Measurements from ENCODE around the gene TEX54. TPM values are rescaled to one million over a fixed set of nuclear protein-coding genes. Genes with fewer than 3 reads are reported as not detected.
A peak's percentile ranks its signal among the peaks of the same experiment; 100 is the strongest.

The TEX54 gene
- total and polyA plus RNA-seq, 2 of the 13 experiments (the other 11 are each of a cell fraction or from before 2014, with no cell fraction given), result not detected

GRCh38 chr11:62875698-62876478, 43.2 kb upstream of the TEX54 start:
- Histone ChIP-seq H3K4me2 (ENCODE audit: low read depth, low read length) (no peak overlapping the region), H3K36me3 (replicated peaks in 1 of 2; ENCODE audit: control insufficient read depth in 1 of 2, insufficient read depth in 2 of 2, low read length in 2 of 2) (peaks cover 11 to 44% of the 10 kb centered on the region in 2 experiments; a peak in 3 of 5 replicates), H3K79me2 (ENCODE audit: insufficient read depth, low read length) (peaks cover 27% of the 10 kb centered on the region), H3K4me1 (ENCODE audit: insufficient read depth, low read length) (peaks cover 29% of the 10 kb centered on the region), H3K27me3 (ENCODE audit: control insufficient read depth in 1 of 2, insufficient read depth in 2 of 2, low read length in 2 of 2) (no peaks in the 10 kb centered on the region), H2AFZ (ENCODE audit: low read length) (no peak overlapping the region), H3K4me3 (replicated peaks in 1 of 3; ENCODE audit: insufficient read depth in 1 of 3, low read depth in 2 of 3, low read length in 3 of 3) (no peak overlapping the region), H3K9me3 (ENCODE audit: low read length) (no peaks in the 10 kb centered on the region), H3K9ac (ENCODE audit: insufficient read depth, low read depth, low read length) (no peak overlapping the region), H4K20me1 (ENCODE audit: insufficient read depth, low read length) (0 out of 2 replicates have a peak, but pooled peaks cover 3% of the 10 kb centered on the region), H3K27ac (ENCODE audit: extremely low read length, insufficient read depth, low read length) (peak overlapping the region; percentile 23)
- DNase-seq (ENCODE audit: low spot score), result peak; percentile 56
- no peak for FAIRE-seq
- in situ Hi-C loops (cut with HindIII; ENCODE audit: extremely low pct_ligation_motif_present, low pct_unique_long_range_greater_than_20kb) (loop anchor here (5.0 kb wide), 1 partner anchor 89 kb away; the partner anchor contains the start of gene TMEM179B), intact Hi-C loops (cut with micrococcal nuclease; ENCODE audit: unreplicated experiment) (no loop called here)
- BruUV-seq (replicated peaks), result no TSS peak
- CTCF ChIA-PET (ENCODE audit: low intra/inter-chr PET ratio, low total read pairs), result no interaction called here
- 72% methylated on average over 4 of the region's 7 CpGs for WGBS (ENCODE audit: low lambda C conversion rate)
- POLR2A ChIA-PET, result interaction anchor here (0.6 to 4.4 kb wide), 6 partner anchors 14 to 122 kb away, joined by 3 to 25 read pairs (median 4); partner anchors contain the start of gene ZBTB3
- peak; percentile 46 for ATAC-seq
- TF ChIP-seq SMARCE1 (IDR thresholded peaks at IDR 0.05; ENCODE audit: borderline replicate concordance) (no peak), ZKSCAN5 (CRISPR knock-in tag; IDR thresholded peaks at IDR 0.05) (no peak), ZNF383 (CRISPR knock-in tag; IDR thresholded peaks at IDR 0.05; ENCODE audit: borderline replicate concordance) (no peak), NFKB2 (CRISPR knock-in tag; IDR thresholded peaks at IDR 0.05; ENCODE audit: borderline replicate concordance) (no peak), DZIP1 (CRISPR knock-in tag; IDR thresholded peaks at IDR 0.05) (no peak), SAP130 (CRISPR knock-in tag; IDR thresholded peaks at IDR 0.05; ENCODE audit: low read depth) (0 out of 2 replicates have a peak, but pooled peaks have one; percentile 33), PATZ1 (CRISPR knock-in tag; IDR thresholded peaks at IDR 0.05) (no peak), TRAFD1 (CRISPR knock-in tag; IDR thresholded peaks at IDR 0.05; ENCODE audit: borderline replicate concordance) (no peak), FOXJ3 (CRISPR knock-in tag; IDR thresholded peaks at IDR 0.05; ENCODE audit: borderline replicate concordance) (no peak), ZNF121 (CRISPR knock-in tag; IDR thresholded peaks at IDR 0.05) (0 out of 2 replicates have a peak, but pooled peaks have one; percentile 50), STAT5B (CRISPR knock-in tag; IDR thresholded peaks at IDR 0.05) (no peak), MTF2 (CRISPR knock-in tag; IDR thresholded peaks at IDR 0.05; ENCODE audit: borderline replicate concordance) (no peak), RXRA (CRISPR knock-in tag; IDR thresholded peaks at IDR 0.05) (0 out of 2 replicates have a peak, but pooled peaks have one; percentile 32), ZNF557 (CRISPR knock-in tag; IDR thresholded peaks at IDR 0.05) (no peak)
